Fibroblast of lung (primary cell): ENCODE data around the gene MED28. TPM values are rescaled to one million over a fixed set of nuclear protein-coding genes. Genes with fewer than 3 reads are reported as not detected.

Experiments
- DNase-seq, 2 donors: peaks; one replicate each; pipeline versions ENCODE4 v3.0.0 to v3.0.0-alpha.2; 2010; ENCODE audit warnings: low read depth in 2 of 2
- H2AFZ ChIP-seq: 2 replicates; pipeline ENCODE4 v1.5.1; 2012; ENCODE audit warnings: low read length, control low read depth, inconsistent platforms
- H3K27ac ChIP-seq: 2 replicates; pipeline ENCODE4 v1.5.1; 2011; ENCODE audit warnings: low read length, control low read depth; ENCODE audit not compliant: insufficient read depth
- H3K27me3 ChIP-seq: 2 replicates; pipeline ENCODE4 v1.5.1; 2011; ENCODE audit warnings: mild to moderate bottlenecking, low read length; ENCODE audit not compliant: control insufficient read depth, insufficient read depth
- H3K36me3 ChIP-seq: 2 replicates; pipeline ENCODE4 v1.5.1; 2011; ENCODE audit warnings: low read length; ENCODE audit not compliant: control insufficient read depth, insufficient read depth
- H3K4me1 ChIP-seq: 2 replicates; pipeline ENCODE4 v1.5.1; 2011; ENCODE audit warnings: low read length; ENCODE audit not compliant: control insufficient read depth, insufficient read depth; ENCODE audit errors: extremely low read depth
- H3K4me2 ChIP-seq: 2 replicates; pipeline ENCODE4 v1.5.1; 2011; ENCODE audit warnings: low read length, control low read depth; ENCODE audit not compliant: insufficient read depth; ENCODE audit errors: extremely low read depth
- H3K4me3 ChIP-seq, 4 experiments: fragments of 200-600 bp in 1 of 4; sonication (generic) in 1 of 4; replicated peaks in 1 of 4; 2 replicates each; pipeline ENCODE4 v1.5.1; 2011 to 2016; ENCODE audit warnings: low read length in 4 of 4, low read depth in 3 of 4, mild to moderate bottlenecking in 3 of 4, control low read depth in 2 of 4, inconsistent platforms in 1 of 4, mixed read lengths in 1 of 4; ENCODE audit not compliant: insufficient read depth in 1 of 4; ENCODE audit errors: control extremely low read depth in 1 of 4
- H3K79me2 ChIP-seq: 2 replicates; pipeline ENCODE4 v1.5.1; 2012; ENCODE audit warnings: mild to moderate bottlenecking, low read length, inconsistent platforms; ENCODE audit not compliant: control insufficient read depth, insufficient read depth
- H3K9ac ChIP-seq: 2 replicates; pipeline ENCODE4 v1.5.1; 2011; ENCODE audit warnings: mild to moderate bottlenecking, low read length, control low read depth; ENCODE audit not compliant: insufficient read depth
- H3K9me3 ChIP-seq: 2 replicates; pipeline ENCODE4 v1.5.1; 2012; ENCODE audit warnings: low read depth, low read length; ENCODE audit not compliant: control insufficient read depth, insufficient read depth
- H4K20me1 ChIP-seq: 2 replicates; pipeline ENCODE4 v1.5.1; 2011; ENCODE audit warnings: low read length; ENCODE audit not compliant: control insufficient read depth, insufficient read depth; ENCODE audit errors: extremely low read depth
- EZH2 ChIP-seq: IDR thresholded peaks from 2 replicates; pipeline ENCODE4 v1.5.1; 2012; ENCODE audit warnings: low read length, control low read depth, mild to moderate bottlenecking; ENCODE audit errors: missing control alignments
- polyA plus RNA-seq, 2 donors: library from polyadenylated mRNA; depleted of rRNA in 1 of 2; stranded (reverse) in 1 of 2; unstranded in 1 of 2; fragments of >200 nt; gene quantifications; 2 replicates each; pipeline ENCODE4 v1.2.1, GENCODE V29; 2011 to 2012; ENCODE audit warnings: missing spikeins in 1 of 2
- total RNA-seq: library from RNA; depleted of rRNA; stranded (reverse); fragments of >200 nt; gene quantifications from 2 replicates; pipeline ENCODE4 v1.2.1, GENCODE V29; 2014
- TF ChIP-seq, protein P1 (sequence below), 2 donors: IDR thresholded peaks in 1 of 2; conservative IDR thresholded peaks in 1 of 2; 1 replicate in 1 of 2; 2 replicates in 1 of 2; pipeline ENCODE4 v1.5.1; 2011 to 2012; ENCODE audit warnings: low read length in 2 of 2, control low read depth in 1 of 2, inconsistent platforms in 1 of 2, low read depth in 1 of 2, mild to moderate bottlenecking in 1 of 2

The MED28 gene
- total and polyA plus RNA-seq, 2 donors (not counting 1 experiment from before 2014, with no cell fraction given) = 16.8 to 20.1 TPM

DNA sequence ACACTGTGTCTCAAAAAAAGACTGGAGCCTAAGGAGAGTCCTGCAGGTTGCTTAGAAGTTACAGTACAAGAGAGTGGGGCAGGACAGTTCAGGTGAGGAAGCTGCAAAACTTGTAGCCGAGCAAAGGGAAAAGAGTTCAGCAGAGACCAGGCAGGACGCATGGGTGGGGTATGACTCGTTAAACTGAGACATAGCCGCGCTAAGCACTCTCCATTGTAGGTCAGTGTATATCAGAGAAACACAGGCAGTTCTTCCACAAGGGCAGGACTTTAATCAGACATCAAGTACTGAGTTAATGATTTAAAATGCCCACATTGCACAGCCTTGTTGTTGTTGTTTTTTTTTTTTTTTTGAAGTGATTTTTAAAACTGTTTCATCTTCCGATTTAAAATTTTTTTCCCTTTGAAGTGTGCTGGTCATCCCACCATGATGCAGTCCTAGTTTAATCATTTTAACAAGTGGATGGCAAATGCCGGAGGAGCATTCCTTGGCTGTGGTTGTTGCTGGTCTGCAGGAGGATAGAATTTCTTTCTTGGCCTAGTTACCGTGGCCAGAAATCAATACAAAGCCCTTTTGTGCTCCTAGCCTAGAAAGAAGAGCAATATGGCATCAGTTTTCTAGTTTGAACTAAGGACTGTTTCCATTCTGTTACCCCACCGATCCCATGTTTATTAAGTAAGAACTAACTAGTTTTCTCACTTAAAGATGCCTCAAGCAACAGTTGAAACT is 27.2 kb upstream of the MED28 start:
- no peak overlapping the region for H3K27ac ChIP-seq
- no peak overlapping the region for H2AFZ ChIP-seq
- H3K4me1 ChIP-seq = no peaks in the 10 kb centered on the region
- H3K27me3 ChIP-seq = no peaks in the 10 kb centered on the region
- no peak overlapping the region for H3K9ac ChIP-seq
- no peaks in the 10 kb centered on the region for H3K79me2 ChIP-seq
- H3K4me3 ChIP-seq = no peak overlapping the region
- no peaks in the 10 kb centered on the region for H4K20me1 ChIP-seq
- no peak overlapping the region for H3K4me2 ChIP-seq
- peaks cover 9% of the 10 kb centered on the region for H3K36me3 ChIP-seq
- DNase-seq = no peak
- H3K9me3 ChIP-seq = no peaks in the 10 kb centered on the region
- TF ChIP-seq, protein P1, sequence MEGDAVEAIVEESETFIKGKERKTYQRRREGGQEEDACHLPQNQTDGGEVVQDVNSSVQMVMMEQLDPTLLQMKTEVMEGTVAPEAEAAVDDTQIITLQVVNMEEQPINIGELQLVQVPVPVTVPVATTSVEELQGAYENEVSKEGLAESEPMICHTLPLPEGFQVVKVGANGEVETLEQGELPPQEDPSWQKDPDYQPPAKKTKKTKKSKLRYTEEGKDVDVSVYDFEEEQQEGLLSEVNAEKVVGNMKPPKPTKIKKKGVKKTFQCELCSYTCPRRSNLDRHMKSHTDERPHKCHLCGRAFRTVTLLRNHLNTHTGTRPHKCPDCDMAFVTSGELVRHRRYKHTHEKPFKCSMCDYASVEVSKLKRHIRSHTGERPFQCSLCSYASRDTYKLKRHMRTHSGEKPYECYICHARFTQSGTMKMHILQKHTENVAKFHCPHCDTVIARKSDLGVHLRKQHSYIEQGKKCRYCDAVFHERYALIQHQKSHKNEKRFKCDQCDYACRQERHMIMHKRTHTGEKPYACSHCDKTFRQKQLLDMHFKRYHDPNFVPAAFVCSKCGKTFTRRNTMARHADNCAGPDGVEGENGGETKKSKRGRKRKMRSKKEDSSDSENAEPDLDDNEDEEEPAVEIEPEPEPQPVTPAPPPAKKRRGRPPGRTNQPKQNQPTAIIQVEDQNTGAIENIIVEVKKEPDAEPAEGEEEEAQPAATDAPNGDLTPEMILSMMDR (conservative IDR thresholded peaks at IDR 0.05 in 1 of 2, IDR thresholded peaks at IDR 0.05 in 1 of 2; ENCODE audit: low read depth in 1 of 2, low read length in 2 of 2) = no peak
- TF ChIP-seq EZH2 = no peak

DNA sequence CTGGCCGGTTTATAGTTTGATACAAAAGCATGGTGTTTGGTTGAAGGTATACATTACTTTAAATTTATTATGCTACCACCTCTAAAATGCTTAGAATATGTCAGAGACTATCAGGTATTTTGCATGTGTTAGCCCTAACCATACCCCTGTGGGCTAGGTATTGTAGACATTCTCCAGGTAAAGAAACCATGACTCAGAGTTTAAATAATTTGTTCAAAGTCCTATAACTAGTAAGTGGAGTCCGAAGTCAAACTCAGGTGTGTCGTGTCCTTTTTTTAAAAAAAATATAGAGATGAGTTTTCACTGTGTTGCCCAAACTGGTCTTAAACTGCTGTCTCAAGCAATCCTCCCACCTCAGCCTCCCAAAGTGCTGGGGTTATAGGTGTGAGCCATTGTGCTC is 25.1 kb upstream of the MED28 start:
- TF ChIP-seq, protein P1 (conservative IDR thresholded peaks at IDR 0.05 in 1 of 2, IDR thresholded peaks at IDR 0.05 in 1 of 2; ENCODE audit: low read depth in 1 of 2, low read length in 2 of 2) = no peak
- no peak for TF ChIP-seq EZH2
- H3K27me3 ChIP-seq = no peaks in the 10 kb centered on the region
- H3K4me2 ChIP-seq = no peak overlapping the region
- H3K36me3 ChIP-seq = peaks cover 7% of the 10 kb centered on the region
- H2AFZ ChIP-seq = no peak overlapping the region
- no peak overlapping the region for H3K27ac ChIP-seq
- no peaks in the 10 kb centered on the region for H3K4me1 ChIP-seq
- no peak overlapping the region for H3K9ac ChIP-seq
- H4K20me1 ChIP-seq = no peaks in the 10 kb centered on the region
- H3K9me3 ChIP-seq = no peaks in the 10 kb centered on the region
- DNase-seq = no peak
- no peaks in the 10 kb centered on the region for H3K79me2 ChIP-seq
- H3K4me3 ChIP-seq = no peak overlapping the region

DNA sequence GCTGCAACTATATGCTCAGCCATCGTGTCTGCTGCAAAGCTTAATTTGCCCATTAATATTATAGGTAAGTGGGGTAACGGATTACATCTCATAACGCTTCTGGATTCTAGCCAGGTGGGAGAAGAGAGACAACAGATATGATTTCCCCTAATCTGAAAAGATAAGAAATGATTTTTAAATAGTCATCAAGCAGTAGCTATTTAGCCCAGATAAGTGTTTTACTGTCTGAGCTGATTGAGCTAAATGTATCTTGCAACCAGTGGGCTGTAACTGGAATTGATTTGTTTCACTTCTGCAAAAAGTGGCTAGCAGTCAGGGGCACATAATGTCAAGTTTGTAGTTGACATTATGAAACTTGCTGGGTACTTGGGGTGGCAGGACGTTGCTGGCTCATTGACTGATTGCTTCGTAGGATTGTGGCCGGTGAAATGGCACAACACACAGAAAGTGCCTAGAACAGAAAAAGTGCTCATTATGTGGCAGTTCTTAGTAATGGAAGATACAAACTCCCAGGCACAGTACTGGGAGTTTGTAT is 18.9 kb upstream of the MED28 start:
- no peaks in the 10 kb centered on the region for H3K4me1 ChIP-seq
- TF ChIP-seq, protein P1 (conservative IDR thresholded peaks at IDR 0.05 in 1 of 2, IDR thresholded peaks at IDR 0.05 in 1 of 2; ENCODE audit: low read depth in 1 of 2, low read length in 2 of 2) = no peak
- no peak for TF ChIP-seq EZH2

More for the DNA sequence above, 18.9 kb upstream of the MED28 start:
- no peak overlapping the region for H3K9ac ChIP-seq
- no peak overlapping the region for H2AFZ ChIP-seq
- no peaks in the 10 kb centered on the region for H3K27me3 ChIP-seq
- no peaks in the 10 kb centered on the region for H3K9me3 ChIP-seq
- peaks cover 2% of the 10 kb centered on the region for H3K36me3 ChIP-seq
- no peak overlapping the region for H3K27ac ChIP-seq
- no peak overlapping the region for H3K4me2 ChIP-seq
- H3K79me2 ChIP-seq = no peaks in the 10 kb centered on the region
- H4K20me1 ChIP-seq = no peaks in the 10 kb centered on the region
- no peak overlapping the region for H3K4me3 ChIP-seq
- DNase-seq = no peak
